H1 (cell line): ENCODE measurements around the gene FAM50A. TPM values are rescaled to one million over a fixed set of nuclear protein-coding genes. Genes with fewer than 3 reads are reported as not detected.

ENCODE experiments used
- CTCF ChIA-PET: fragments of 300-600 bp; sonication (Branson Sonifier 250); formaldehyde crosslinking; loops from one replicate; lab custom pipeline; 2021; ENCODE audit not compliant: partially characterized antibody; lab: Charles Lee
- POLR2A ChIA-PET: fragments of 300-600 bp; sonication (Branson Sonifier 250); formaldehyde crosslinking; loops from one replicate; lab custom pipeline; 2021; ENCODE audit warnings: inconsistent platforms; ENCODE audit not compliant: partially characterized antibody; lab: Charles Lee
- DNase-seq, 2 experiments: peaks; one replicate each; pipeline versions ENCODE4 v3.0.0 to v3.0.0-alpha.2; 2010 to 2022; ENCODE audit warnings: low spot score in 2 of 2, low read depth in 1 of 2, mixed read lengths in 1 of 2
- FAIRE-seq: peaks from 2 replicates; lab custom pipeline; 2011; peaks lifted over from hg19 to GRCh38; lab: Jason Lieb, UNC
- H2AFZ ChIP-seq: 2 replicates; pipeline ENCODE4 v1.8.1; 2012; ENCODE audit warnings: low read length, inconsistent platforms
- H2AK5ac ChIP-seq: 2 replicates; pipeline ENCODE4 v1.6.1; 2013; ENCODE audit warnings: low read depth, low read length
- H2BK120ac ChIP-seq: replicated peaks from 2 replicates; pipeline ENCODE3; 2013; ENCODE audit warnings: low read depth, low read length, inconsistent platforms
- H2BK12ac ChIP-seq: 2 replicates; pipeline ENCODE4 v1.6.1; 2013; ENCODE audit warnings: low read depth, low read length
- H2BK15ac ChIP-seq: 2 replicates; pipeline ENCODE4 v1.6.1; 2013; ENCODE audit warnings: low read length
- H2BK20ac ChIP-seq: 2 replicates; pipeline ENCODE4 v1.6.1; 2013; ENCODE audit warnings: low read length
- H2BK5ac ChIP-seq: 2 replicates; pipeline ENCODE4 v1.6.1; 2013; ENCODE audit warnings: low read depth, low read length
- H3K14ac ChIP-seq: 2 replicates; pipeline ENCODE4 v1.6.1; 2013; ENCODE audit warnings: inconsistent platforms; ENCODE audit not compliant: insufficient read length
- H3K18ac ChIP-seq: 2 replicates; pipeline ENCODE4 v1.6.1; 2013; ENCODE audit warnings: low read length; ENCODE audit errors: extremely low read depth
- H3K23ac ChIP-seq: 2 replicates; pipeline ENCODE4 v1.6.1; 2013; ENCODE audit warnings: inconsistent platforms; ENCODE audit not compliant: insufficient read length
- H3K23me2 ChIP-seq: 2 replicates; pipeline ENCODE4 v1.6.1; 2013; ENCODE audit warnings: low read depth, low read length
- H3K27ac ChIP-seq: 2 replicates; pipeline ENCODE4 v1.6.1; 2011; ENCODE audit warnings: low read depth, low read length, inconsistent platforms
- H3K27me3 ChIP-seq, 4 experiments: replicated peaks in 1 of 4; 1 replicate in 1 of 4; 2 replicates in 3 of 4; pipeline versions ENCODE4 v1.6.1 to v1.8.1; 2011 to 2013; ENCODE audit warnings: low read length in 3 of 4, mild to moderate bottlenecking in 3 of 4, inconsistent platforms in 2 of 4, mixed read lengths in 2 of 4, moderate library complexity in 1 of 4; ENCODE audit not compliant: control insufficient read depth in 3 of 4, insufficient read depth in 3 of 4; ENCODE audit errors: extremely low read depth in 1 of 4
- H3K36me3 ChIP-seq, 4 experiments: 2 replicates each; pipeline versions ENCODE4 v1.6.1 to v1.8.1; 2011 to 2013; ENCODE audit warnings: mild to moderate bottlenecking in 4 of 4, low read length in 3 of 4, moderate library complexity in 2 of 4, control low read depth in 1 of 4, inconsistent platforms in 1 of 4; ENCODE audit not compliant: insufficient read depth in 4 of 4, control insufficient read depth in 2 of 4
- H3K4ac ChIP-seq: replicated peaks from 2 replicates; pipeline ENCODE3; 2013; ENCODE audit warnings: low read length, low read depth, mixed read lengths, inconsistent platforms; ENCODE audit not compliant: insufficient read length
- H3K4me1 ChIP-seq, 4 experiments: replicated peaks in 1 of 4; 1 replicate in 1 of 4; 2 replicates in 3 of 4; pipeline versions ENCODE4 v1.6.1 to v1.8.1; 2011 to 2013; ENCODE audit warnings: low read length in 3 of 4, inconsistent platforms in 2 of 4, mixed read lengths in 1 of 4; ENCODE audit not compliant: insufficient read depth in 4 of 4, control insufficient read depth in 3 of 4
- H3K4me2 ChIP-seq, 2 experiments: 2 replicates each; pipeline versions ENCODE4 v1.6.1 to v1.8.1; 2011 to 2013; ENCODE audit warnings: low read depth in 2 of 2, low read length in 2 of 2, control low read depth in 1 of 2, inconsistent platforms in 1 of 2, mild to moderate bottlenecking in 1 of 2; ENCODE audit not compliant: insufficient read depth in 1 of 2
- H3K4me3 ChIP-seq, 4 experiments: fragments of 200-600, 300-600 bp in 1 of 4; sonication (generic), shearing (Covaris generic), sonication (Bioruptor Twin) in 1 of 4; 2 replicates each; pipeline versions ENCODE4 v1.5.1 to v1.8.1; 2011 to 2016; ENCODE audit warnings: low read length in 4 of 4, low read depth in 3 of 4, control low read depth in 2 of 4, inconsistent platforms in 2 of 4, mild to moderate bottlenecking in 2 of 4, mixed read lengths in 1 of 4, moderate library complexity in 1 of 4; ENCODE audit not compliant: insufficient read depth in 2 of 4; ENCODE audit errors: extremely low read depth in 1 of 4
- H3K56ac ChIP-seq: replicated peaks from 2 replicates; pipeline ENCODE3; 2013; ENCODE audit warnings: low read depth, mild to moderate bottlenecking, mixed read lengths, low read length, inconsistent platforms; ENCODE audit not compliant: insufficient read length
- H3K79me1 ChIP-seq: 2 replicates; pipeline ENCODE4 v1.6.1; 2013; ENCODE audit warnings: low read depth, low read length, control low read depth
- H3K79me2 ChIP-seq, 2 experiments: 2 replicates each; pipeline versions ENCODE4 v1.6.1 to v1.8.1; 2012 to 2013; ENCODE audit warnings: low read length in 2 of 2, mild to moderate bottlenecking in 2 of 2, inconsistent platforms in 1 of 2; ENCODE audit not compliant: insufficient read depth in 2 of 2, control insufficient read depth in 1 of 2
- H3K9ac ChIP-seq, 4 experiments: replicated peaks in 1 of 4; 1 replicate in 1 of 4; 2 replicates in 3 of 4; pipeline versions ENCODE4 v1.6.1 to v1.8.1; 2011 to 2013; ENCODE audit warnings: low read depth in 3 of 4, low read length in 3 of 4, control low read depth in 2 of 4, mild to moderate bottlenecking in 2 of 4, moderate library complexity in 2 of 4, inconsistent platforms in 1 of 4; ENCODE audit errors: extremely low read depth in 1 of 4
- H3K9me3 ChIP-seq, 2 experiments: 2 replicates each; pipeline versions ENCODE4 v1.6.1 to v1.8.1; 2012 to 2013; ENCODE audit warnings: mild to moderate bottlenecking in 2 of 2, moderate library complexity in 2 of 2, control low read depth in 1 of 2, inconsistent platforms in 1 of 2, low read depth in 1 of 2, low read length in 1 of 2, mixed read lengths in 1 of 2; ENCODE audit not compliant: insufficient read depth in 2 of 2
- H4K20me1 ChIP-seq, 2 experiments: replicated peaks in 1 of 2; 2 replicates each; pipeline versions ENCODE3 to v1.8.1; 2011 to 2013; ENCODE audit warnings: inconsistent platforms in 2 of 2, low read length in 2 of 2, mild to moderate bottlenecking in 1 of 2; ENCODE audit not compliant: insufficient read depth in 2 of 2, control insufficient read depth in 1 of 2
- H4K5ac ChIP-seq: 2 replicates; pipeline ENCODE4 v1.6.1; 2013; ENCODE audit warnings: low read length, low read depth, mixed read lengths, inconsistent platforms; ENCODE audit not compliant: insufficient read length
- H4K8ac ChIP-seq: 2 replicates; pipeline ENCODE4 v1.8.0; 2013; ENCODE audit warnings: mild to moderate bottlenecking, moderate library complexity, low read length, inconsistent platforms; ENCODE audit not compliant: insufficient read depth; ENCODE audit errors: extremely low read depth
- H4K91ac ChIP-seq: replicated peaks from 2 replicates; pipeline ENCODE3; 2013; ENCODE audit warnings: low read length, mixed read lengths, inconsistent platforms; ENCODE audit not compliant: insufficient read length
- BRCA1 ChIP-seq: IDR thresholded peaks from 2 replicates; pipeline ENCODE4 v1.6.1; 2012; ENCODE audit warnings: low read depth, low read length, improper control_type of control experiment
- CHD2 ChIP-seq: IDR thresholded peaks from 2 replicates; pipeline ENCODE4 v1.6.1; 2012; ENCODE audit warnings: low read length, improper control_type of control experiment
- CREB1 ChIP-seq: IDR thresholded peaks from 2 replicates; pipeline ENCODE4 v1.6.1; 2012; ENCODE audit warnings: inconsistent platforms
- CTBP2 ChIP-seq: IDR thresholded peaks from 2 replicates; pipeline ENCODE4 v1.7.0; 2011; ENCODE audit warnings: borderline replicate concordance, mild to moderate bottlenecking, moderate library complexity, mixed read lengths, low read length; ENCODE audit not compliant: insufficient read depth, insufficient read length
- EGR1 ChIP-seq: IDR thresholded peaks from 2 replicates; pipeline ENCODE4 v1.6.1; 2011; ENCODE audit warnings: low read depth, low read length, borderline replicate concordance
- EP300 ChIP-seq, 2 experiments: IDR thresholded peaks; 1 replicate in 1 of 2; 2 replicates in 1 of 2; pipeline ENCODE4 v1.6.1; 2011 to 2012; ENCODE audit warnings: low read depth in 2 of 2, low read length in 2 of 2, mild to moderate bottlenecking in 2 of 2, borderline replicate concordance in 1 of 2, inconsistent platforms in 1 of 2, moderate library complexity in 1 of 2
- GTF2F1 ChIP-seq: IDR thresholded peaks from 2 replicates; pipeline ENCODE4 v1.6.1; 2012; ENCODE audit warnings: low read depth, low read length, improper control_type of control experiment, borderline replicate concordance
- MAFK ChIP-seq: IDR thresholded peaks from 2 replicates; pipeline ENCODE4 v1.6.1; 2012; ENCODE audit warnings: low read depth, mild to moderate bottlenecking, improper control_type of control experiment, low read length
- POLR2A ChIP-seq, 2 experiments: IDR thresholded peaks; 1 replicate in 1 of 2; 2 replicates in 1 of 2; pipeline ENCODE4 v1.6.1; 2011; ENCODE audit warnings: low read depth in 2 of 2, low read length in 2 of 2, mild to moderate bottlenecking in 2 of 2; ENCODE audit errors: control extremely low read depth in 1 of 2
- RXRA ChIP-seq: IDR thresholded peaks from 2 replicates; pipeline ENCODE4 v1.6.1; 2011; ENCODE audit warnings: low read depth, mild to moderate bottlenecking, low read length, moderate library complexity; ENCODE audit not compliant: insufficient read depth
- SP1 ChIP-seq: IDR thresholded peaks from 2 replicates; pipeline ENCODE4 v1.6.1; 2011; ENCODE audit warnings: low read depth, low read length
- SRF ChIP-seq: IDR thresholded peaks from 2 replicates; pipeline ENCODE4 v1.6.1; 2011; ENCODE audit warnings: mild to moderate bottlenecking, low read depth, low read length, moderate library complexity
- YY1 ChIP-seq: IDR thresholded peaks from 2 replicates; pipeline ENCODE4 v1.6.1; 2011; ENCODE audit warnings: low read depth, mild to moderate bottlenecking, low read length
- WGBS, 2 experiments: shearing (Covaris generic) in 1 of 2; methylation state at CpG; one replicate each; pipeline versions ENCODE4 v1.1.6 to v1.1.7; 2013 to 2015; ENCODE audit warnings: low lambda C conversion rate in 2 of 2, mixed read lengths in 2 of 2, inconsistent platforms in 1 of 2, low coverage in 1 of 2, missing lambda C conversion rate in 1 of 2; ENCODE audit not compliant: insufficient replicate concordance in 2 of 2, insufficient coverage in 1 of 2, insufficient read length in 1 of 2; ENCODE audit errors: extremely low coverage in 1 of 2, missing lambda C conversion rate in 1 of 2; 5-methylcytosine and 5-hydroxymethylcytosine counted together
- polyA plus RNA-seq, 7 experiments: library from polyadenylated mRNA; depleted of rRNA in 3 of 7; stranded (reverse) in 5 of 7; unstranded in 2 of 7; fragments of >200 nt in 5 of 7; fragments of 200-250 nt in 2 of 7; gene quantifications; 1 replicate in 5 of 7; 2 replicates in 1 of 7; 4 replicates in 1 of 7; pipeline versions ENCODE4 v1.2.1 to v1.2.3, GENCODE V29; 2011 to 2013; ENCODE audit warnings: missing spikeins in 2 of 7, mixed read lengths in 2 of 7
- total RNA-seq: library from RNA; stranded (reverse); fragmentation: NEBNext Ultra II Directional; extraction: Animal tissue kit (Norgen Biotek cat#: 25700); gene quantifications from 2 replicates; pipeline ENCODE4 v1.2.1, GENCODE V29; 2021

Gene FAM50A
- total and polyA plus RNA-seq, 2 of the 8 experiments (the other 6 are each of a cell fraction or from before 2014, with no cell fraction given) = 30.7 to 48.7 TPM

DNA sequence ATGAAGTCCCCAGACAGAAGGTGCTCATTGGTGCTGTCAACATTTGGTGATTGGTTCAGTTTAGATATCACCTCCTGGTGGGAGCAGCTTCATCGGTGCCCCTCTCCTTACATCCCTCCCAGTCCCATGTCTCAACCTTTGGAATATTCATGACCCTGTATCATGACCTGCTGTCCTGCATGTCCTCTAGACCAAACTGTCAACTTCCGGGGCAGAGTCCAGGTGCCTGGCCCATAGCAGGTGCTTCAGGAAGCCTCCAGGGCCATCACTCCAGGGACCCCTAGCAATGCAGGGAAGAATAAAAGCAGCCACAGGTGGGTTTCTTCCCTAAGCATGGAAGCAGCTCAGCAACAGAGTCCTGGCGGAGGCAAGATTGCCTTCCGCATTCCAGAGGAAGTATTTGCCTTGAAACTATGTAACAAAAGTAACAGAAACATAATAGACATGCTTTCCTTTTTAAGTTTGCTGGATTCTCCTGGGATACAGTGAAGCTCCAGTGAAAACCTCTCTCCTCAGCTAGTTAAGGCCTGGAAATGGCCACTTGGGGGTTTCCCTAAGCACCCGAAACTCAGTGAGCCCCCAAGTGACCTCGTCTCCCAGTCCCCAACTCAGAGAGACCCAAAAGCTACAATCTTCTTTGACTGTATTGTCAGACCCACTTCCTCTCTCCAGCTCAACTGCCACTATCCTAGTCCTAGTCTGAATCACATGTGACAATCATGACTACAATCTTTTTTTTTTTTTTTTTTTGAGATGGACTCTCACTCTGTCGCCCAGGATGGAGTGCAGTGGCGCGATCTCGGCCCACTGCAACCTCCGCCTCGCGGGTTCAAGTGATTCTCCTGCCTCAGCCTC lies 16.8 kb upstream of the FAM50A start:
- Histone ChIP-seq H3K27ac (no peak overlapping the region), H3K9me3 (no peaks in the 10 kb centered on the region), H2BK20ac (no peak overlapping the region), H3K18ac (no peak overlapping the region), H4K8ac (no peak overlapping the region), H3K79me2 (peaks cover 3 to 9% of the 10 kb centered on the region in 2 experiments; a peak in 2 of 4 replicates), H2AK5ac (no peak overlapping the region), H4K5ac (no peak overlapping the region), H4K20me1 (peaks cover 0 to 3% of the 10 kb centered on the region in 2 experiments), H3K9ac (no peak overlapping the region), H3K14ac (no peak overlapping the region), H2BK12ac (no peak overlapping the region), H2BK15ac (no peak overlapping the region), H2AFZ (no peak overlapping the region), H3K4ac (no peak overlapping the region), H3K4me3 (no peak overlapping the region), H3K79me1 (no peaks in the 10 kb centered on the region), H4K91ac (no peak overlapping the region), H3K27me3 (no peaks in the 10 kb centered on the region), H3K36me3 (peaks cover 0 to 7% (median under 1%) of the 10 kb centered on the region in 4 experiments; a peak in 3 of 8 replicates), H3K23ac (no peak overlapping the region), H3K23me2 (peaks cover 4% of the 10 kb centered on the region; the same call in 1 of the 2 replicates), H3K4me1 (no peaks in the 10 kb centered on the region), H2BK5ac (no peak overlapping the region), H3K56ac (no peak overlapping the region), H3K4me2 (peak overlapping the region in 1 of 2 experiments; percentile 66; a peak in 1 of 4 replicates), H2BK120ac (no peak overlapping the region)
- FAIRE-seq (no peak), DNase-seq (no peak)
- ChIA-PET POLR2A (interaction anchor here (0.8 to 3.8 kb wide), 6 partner anchors 8 to 29 kb away, joined by 3 to 31 read pairs (median 6); partner anchors contain the start of genes DNASE1L1 and RPL10), CTCF (interaction anchor here (0.6 kb wide), 1 partner anchor 116 kb away, joined by 4 read pairs; no protein-coding TSS in a partner anchor)
- WGBS, 2 experiments = 96% methylated on average over 6 of the region's 13 CpGs; no CpG with 5 or more reads in 1 of the 2 experiments
- no peak for TF ChIP-seq EP300 (IDR thresholded peaks at IDR 0.05; ENCODE audit: borderline replicate concordance in 1 of 2, low read depth in 2 of 2, low read length in 2 of 2)
- no peak for TF ChIP-seq MAFK
- TF ChIP-seq RXRA = no peak
- TF ChIP-seq CTBP2 = no peak
- TF ChIP-seq YY1 = no peak
- no peak for TF ChIP-seq CHD2
- TF ChIP-seq SRF = no peak
- TF ChIP-seq SP1 = no peak
- TF ChIP-seq BRCA1 = no peak
- no peak for TF ChIP-seq GTF2F1
- TF ChIP-seq EGR1 = no peak
- TF ChIP-seq CREB1 = no peak
- no peak for TF ChIP-seq POLR2A (IDR thresholded peaks at IDR 0.05; ENCODE audit: control extremely low read depth in 1 of 2, low read depth in 2 of 2, low read length in 2 of 2)
